Lower lobe of right lung (tissue), 2 donors: ENCODE results near the gene NIPAL1. TPM values are rescaled to one million over a fixed set of nuclear protein-coding genes. Genes with fewer than 3 reads are reported as not detected.

Source experiments
- ATAC-seq, 2 donors: fragments of 200-7000 bp; cut with Tn5 transposase; one replicate each; pipeline ENCODE4 v1.9.1; 2020 to 2022; ENCODE audit warnings: mild to moderate bottlenecking in 2 of 2, moderate library complexity in 2 of 2
- DNase-seq: peaks from one replicate; pipeline ENCODE4 v3.0.0-alpha.2; 2020
- H3K27ac ChIP-seq: fragments of 200-600 bp; one replicate; pipeline ENCODE4 v1.8.0; 2022
- H3K27me3 ChIP-seq: fragments of 200-600 bp; one replicate; pipeline ENCODE4 v1.8.0; 2022; ENCODE audit warnings: low read depth
- H3K36me3 ChIP-seq: fragments of 200-600 bp; one replicate; pipeline ENCODE4 v1.8.0; 2022; ENCODE audit warnings: mild to moderate bottlenecking
- H3K4me1 ChIP-seq: fragments of 200-600 bp; one replicate; pipeline ENCODE4 v1.8.0; 2022
- H3K4me3 ChIP-seq: fragments of 200-600 bp; one replicate; pipeline ENCODE4 v1.8.0; 2022; ENCODE audit warnings: mild to moderate bottlenecking
- H3K9me3 ChIP-seq: fragments of 200-600 bp; one replicate; pipeline ENCODE4 v1.8.0; 2022
- CTCF ChIP-seq: fragments of 200-600 bp; IDR thresholded peaks from one replicate; pipeline ENCODE4 v1.8.0; 2022; ENCODE audit warnings: antibody characterized with exemption, mild to moderate bottlenecking
- intact Hi-C: fragments of 100-400 bp; cut with DNase I; formaldehyde crosslinking; loops from one replicate; pipeline ENCODE4 v1.11.0; 2022
- total RNA-seq: library from RNA; stranded (reverse); fragmentation: NEBNext Ultra II Directional; extraction: Animal tissue kit (Norgen Biotek cat#: 25700); gene quantifications from one replicate; pipeline ENCODE4 v1.2.1, GENCODE V29; 2021
- donor health status: DM: no; HTN: yes; CAD: no; lungs with severe emphysema.

Gene NIPAL1
- total RNA-seq, 1 donor from 2014 or later: 1.3 TPM

GRCh38 chr4:48032721-48033120, 16.1 kb downstream of the NIPAL1 start:
- Histone ChIP-seq H3K9me3 (no peaks in the 10 kb centered on the region), H3K4me1 (no peaks in the 10 kb centered on the region), H3K27ac (no peak overlapping the region), H3K4me3 (no peak overlapping the region), H3K36me3 (no peaks in the 10 kb centered on the region), H3K27me3 (no peaks in the 10 kb centered on the region)
- ATAC-seq (no peak), DNase-seq (no peak)
- intact Hi-C loops: no loop called here
- TF ChIP-seq CTCF: no peak

GRCh38 chr4:48033412-48033811, 16.8 kb downstream of the NIPAL1 start:
- no peaks in the 10 kb centered on the region for H3K36me3 ChIP-seq
- H3K4me3 ChIP-seq: no peak overlapping the region
- H3K4me1 ChIP-seq: no peaks in the 10 kb centered on the region
- intact Hi-C loops: no loop called here
- DNase-seq: no peak
- H3K9me3 ChIP-seq: no peaks in the 10 kb centered on the region
- no peak for TF ChIP-seq CTCF
- ATAC-seq: no peak
- no peak overlapping the region for H3K27ac ChIP-seq
- no peaks in the 10 kb centered on the region for H3K27me3 ChIP-seq

GRCh38 chr4:48033825-48034413, 17.3 kb downstream of the NIPAL1 start:
- H3K9me3 ChIP-seq: no peaks in the 10 kb centered on the region
- H3K4me1 ChIP-seq: no peaks in the 10 kb centered on the region
- peak; percentile 33 for TF ChIP-seq CTCF
- DNase-seq: no peak
- H3K27me3 ChIP-seq: no peaks in the 10 kb centered on the region
- H3K4me3 ChIP-seq: no peak overlapping the region
- peak in 1 of 2 donors; percentile 51 for ATAC-seq
- H3K36me3 ChIP-seq: no peaks in the 10 kb centered on the region
- intact Hi-C loops: no loop called here
- no peak overlapping the region for H3K27ac ChIP-seq

GRCh38 chr4:48035952-48036351, 19.4 kb downstream of the NIPAL1 start:
- intact Hi-C loops: no loop called here
- H3K27ac ChIP-seq: no peak overlapping the region
- no peaks in the 10 kb centered on the region for H3K27me3 ChIP-seq
- TF ChIP-seq CTCF: no peak
- DNase-seq (no peak), ATAC-seq (no peak)
- no peaks in the 10 kb centered on the region for H3K4me1 ChIP-seq
- H3K9me3 ChIP-seq: no peaks in the 10 kb centered on the region
- H3K36me3 ChIP-seq: no peaks in the 10 kb centered on the region
- H3K4me3 ChIP-seq: no peak overlapping the region

DNA sequence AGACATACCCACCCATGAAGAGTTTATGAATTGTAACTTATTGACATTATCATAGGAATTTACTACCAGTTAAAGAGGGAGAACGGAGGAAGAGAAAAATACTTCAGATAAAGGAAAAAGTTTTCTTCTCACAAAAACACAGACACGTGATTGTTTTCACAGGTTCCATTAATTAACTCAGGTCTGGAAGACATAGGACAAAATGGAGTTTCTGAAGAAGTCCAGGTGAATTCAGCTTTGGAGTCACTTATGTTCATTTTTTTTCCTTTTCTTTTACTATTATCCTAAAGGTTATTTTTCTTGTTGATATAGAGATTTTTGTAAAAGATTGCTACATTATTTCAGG, 20.5 kb downstream of the NIPAL1 start:
- no peak overlapping the region for H3K27ac ChIP-seq
- no peaks in the 10 kb centered on the region for H3K9me3 ChIP-seq
- TF ChIP-seq CTCF: no peak
- H3K4me1 ChIP-seq: no peaks in the 10 kb centered on the region
- no peak overlapping the region for H3K4me3 ChIP-seq
- intact Hi-C loops: no loop called here
- H3K27me3 ChIP-seq: no peaks in the 10 kb centered on the region
- no peaks in the 10 kb centered on the region for H3K36me3 ChIP-seq
- ATAC-seq (no peak), DNase-seq (no peak)

GRCh38 chr4:48038666-48039065, 22.1 kb downstream of the NIPAL1 start:
- no peaks in the 10 kb centered on the region for H3K36me3 ChIP-seq
- no peak overlapping the region for H3K4me3 ChIP-seq
- no peak for ATAC-seq
- no peaks in the 10 kb centered on the region for H3K4me1 ChIP-seq
- peaks cover 2% of the 10 kb centered on the region for H3K27me3 ChIP-seq
- H3K27ac ChIP-seq: no peak overlapping the region
- no peaks in the 10 kb centered on the region for H3K9me3 ChIP-seq
- no peak for DNase-seq
- TF ChIP-seq CTCF: no peak
- intact Hi-C loops: no loop called here
